Mesothelial cell of epicardium (in vitro differentiated cells): ENCODE results near the gene RPL38. TPM values are rescaled to one million over a fixed set of nuclear protein-coding genes. Genes with fewer than 3 reads are reported as not detected.
A peak's percentile ranks its signal among the peaks of the same experiment; 100 is the strongest.

Experiments
- DNase-seq, 2 experiments: peaks; one replicate each; pipeline ENCODE4 v3.0.0; 2021; ENCODE audit warnings: low spot score in 2 of 2; ENCODE audit not compliant: unreplicated experiment in 2 of 2
- H3K27ac Mint-ChIP-seq: 2 replicates; pipeline ENCODE4 v1.8.0; 2021; ENCODE audit warnings: mixed read lengths
- H3K27me3 Mint-ChIP-seq: 2 replicates; pipeline ENCODE4 v1.8.0; 2021; ENCODE audit warnings: low read depth, mixed read lengths
- H3K36me3 Mint-ChIP-seq: 2 replicates; pipeline ENCODE4 v1.8.0; 2021; ENCODE audit warnings: mixed read lengths
- H3K4me1 Mint-ChIP-seq: 2 replicates; pipeline ENCODE4 v1.8.0; 2021; ENCODE audit warnings: mixed read lengths
- H3K4me3 Mint-ChIP-seq: 2 replicates; pipeline ENCODE4 v1.8.0; 2021; ENCODE audit warnings: mild to moderate bottlenecking, moderate library complexity, mixed read lengths
- H3K9me3 Mint-ChIP-seq: 2 replicates; pipeline ENCODE4 v1.8.0; 2021; ENCODE audit warnings: mixed read lengths
- CTCF ChIP-seq: fragments of 200-600 bp; sonication (generic); IDR thresholded peaks from one replicate; pipeline ENCODE4 v1.5.0; 2021; ENCODE audit warnings: antibody characterized with exemption; ENCODE audit not compliant: unreplicated experiment
- total RNA-seq: library from RNA; stranded (reverse); gene quantifications from 3 replicates; pipeline ENCODE4 v1.2.1, GENCODE V29; 2021

Gene RPL38
- total RNA-seq, 1 donor from 2014 or later = 1,016 TPM

- TF ChIP-seq CTCF = no peak
- no peaks in the 10 kb centered on the region for H3K9me3 Mint-ChIP-seq
- no peak for DNase-seq
- H3K4me3 Mint-ChIP-seq = no peak overlapping the region
- H3K36me3 Mint-ChIP-seq = no peaks in the 10 kb centered on the region
- H3K27ac Mint-ChIP-seq = no peak overlapping the region
- H3K4me1 Mint-ChIP-seq = no peaks in the 10 kb centered on the region
- peaks cover 22% of the 10 kb centered on the region for H3K27me3 Mint-ChIP-seq
These were observed 44.1 kb upstream of the RPL38 start for GRCh38 chr17:74159226-74159840.

- Mint-ChIP-seq H3K27ac (no peak overlapping the region), H3K36me3 (no peaks in the 10 kb centered on the region), H3K4me1 (no peaks in the 10 kb centered on the region), H3K27me3 (peaks cover 22% of the 10 kb centered on the region), H3K9me3 (no peaks in the 10 kb centered on the region), H3K4me3 (no peak overlapping the region)
- TF ChIP-seq CTCF = no peak
- peak in 1 of 2 experiments; percentile 5 for DNase-seq
These were observed 42.6 kb upstream of the RPL38 start for GRCh38 chr17:74160656-74161502.

GRCh38 chr17:74161503-74161875, 42.0 kb upstream of the RPL38 start:
- Mint-ChIP-seq H3K9me3 (peaks cover under 1% of the 10 kb centered on the region), H3K27ac (no peak overlapping the region), H3K4me3 (no peak overlapping the region), H3K36me3 (no peaks in the 10 kb centered on the region), H3K27me3 (peaks cover 22% of the 10 kb centered on the region), H3K4me1 (no peaks in the 10 kb centered on the region)
- peak in 1 of 2 experiments; percentile 9 for DNase-seq
- no peak for TF ChIP-seq CTCF

- H3K4me1 Mint-ChIP-seq = no peaks in the 10 kb centered on the region
- DNase-seq = peak in 1 of 2 experiments; percentile 24
- H3K4me3 Mint-ChIP-seq = no peak overlapping the region
- no peaks in the 10 kb centered on the region for H3K36me3 Mint-ChIP-seq
- peaks cover 32% of the 10 kb centered on the region for H3K27me3 Mint-ChIP-seq
- peaks cover 13% of the 10 kb centered on the region for H3K9me3 Mint-ChIP-seq
- no peak for TF ChIP-seq CTCF
- no peak overlapping the region for H3K27ac Mint-ChIP-seq
These were observed 40.1 kb upstream of the RPL38 start for GRCh38 chr17:74163271-74163821.

DNA sequence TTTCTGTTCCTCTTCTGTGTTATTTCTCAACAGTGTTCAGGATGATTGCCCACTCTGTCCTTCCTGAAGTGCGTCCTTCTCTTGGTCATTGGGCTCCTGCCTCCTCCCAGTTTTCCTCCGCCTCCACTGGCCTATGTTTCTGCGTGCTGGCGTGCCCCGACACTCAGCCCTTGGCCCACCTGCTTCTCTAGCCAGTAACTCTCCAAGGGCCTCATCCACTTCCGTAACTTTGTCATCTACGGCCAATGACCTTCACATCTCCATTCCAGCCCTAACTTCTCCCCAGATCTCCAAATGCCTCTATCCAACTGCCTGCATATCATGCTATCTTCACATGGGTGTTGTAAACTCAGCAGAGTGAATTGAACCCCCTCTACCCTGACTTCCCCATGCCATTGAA, 39.6 kb upstream of the RPL38 start:
- Mint-ChIP-seq H3K4me3 (no peak overlapping the region), H3K27me3 (peaks cover 32% of the 10 kb centered on the region), H3K9me3 (peaks cover 13% of the 10 kb centered on the region), H3K4me1 (no peaks in the 10 kb centered on the region), H3K36me3 (no peaks in the 10 kb centered on the region), H3K27ac (no peak overlapping the region)
- DNase-seq = peak in 1 of 2 experiments; percentile 21
- TF ChIP-seq CTCF = no peak
